ENCODE data around the gene DIAPH2.

The DIAPH2 gene

GRCh38 chrX:97119474-97120109 is 434.9 kb downstream of the DIAPH2 start:
- H3K27me3 ChIP-seq (replicated peaks): no peaks in the 10 kb centered on the region
- in situ Hi-C loops (cut with HindIII; ENCODE audit: low pct_ligation_motif_present, low sequenced_read_pairs): no loop called here

GRCh38 chrX:97123001-97123400 is 438.4 kb downstream of the DIAPH2 start:
- no peak for DNase-seq
- Histone ChIP-seq H3K27me3 (replicated peaks) (no peaks in the 10 kb centered on the region), H3K27ac (no peak overlapping the region), H3K36me3 (replicated peaks) (no peaks in the 10 kb centered on the region), H3K4me3 (ENCODE audit: low read depth, low read length) (no peak overlapping the region)
- no peak for TF ChIP-seq CTCF (IDR thresholded peaks at IDR 0.05; ENCODE audit: low read depth, low read length, missing control alignments)
- in situ Hi-C loops (cut with HindIII; ENCODE audit: low pct_ligation_motif_present, low sequenced_read_pairs): no loop called here

More at GRCh38 chrX:97119474-97120109, 434.9 kb downstream of the DIAPH2 start:
- Histone ChIP-seq H3K36me3 (replicated peaks) (no peaks in the 10 kb centered on the region), H3K4me3 (ENCODE audit: low read depth, low read length) (no peak overlapping the region), H3K27ac (no peak overlapping the region)
- no peak for TF ChIP-seq CTCF (IDR thresholded peaks at IDR 0.05; ENCODE audit: low read depth, low read length, missing control alignments)
- DNase-seq: no peak

- peak; percentile 0 for DNase-seq
- Histone ChIP-seq H3K36me3 (replicated peaks) (no peaks in the 10 kb centered on the region), H3K4me3 (ENCODE audit: low read depth, low read length) (no peak overlapping the region), H3K27ac (no peak overlapping the region), H3K27me3 (replicated peaks) (no peaks in the 10 kb centered on the region)
- TF ChIP-seq CTCF (IDR thresholded peaks at IDR 0.05; ENCODE audit: low read depth, low read length, missing control alignments): no peak
- in situ Hi-C loops (cut with HindIII; ENCODE audit: low pct_ligation_motif_present, low sequenced_read_pairs): no loop called here
Observed at GRCh38 chrX:97126020-97126419, 441.4 kb downstream of the DIAPH2 start.

- in situ Hi-C loops (cut with HindIII; ENCODE audit: low pct_ligation_motif_present, low sequenced_read_pairs): no loop called here
- TF ChIP-seq CTCF (IDR thresholded peaks at IDR 0.05; ENCODE audit: low read depth, low read length, missing control alignments): no peak
Observed at GRCh38 chrX:97132664-97133415, 448.2 kb downstream of the DIAPH2 start.

GRCh38 chrX:97145934-97146333 is 461.3 kb downstream of the DIAPH2 start:
- no peak for DNase-seq
- in situ Hi-C loops (cut with HindIII; ENCODE audit: low pct_ligation_motif_present, low sequenced_read_pairs): no loop called here
- no peaks in the 10 kb centered on the region for H3K27me3 ChIP-seq (replicated peaks)
- no peak overlapping the region for H3K4me3 ChIP-seq (ENCODE audit: low read depth, low read length)
- H3K27ac ChIP-seq: no peak overlapping the region
- no peaks in the 10 kb centered on the region for H3K36me3 ChIP-seq (replicated peaks)
- no peak for TF ChIP-seq CTCF (IDR thresholded peaks at IDR 0.05; ENCODE audit: low read depth, low read length, missing control alignments)

More at GRCh38 chrX:97132664-97133415, 448.2 kb downstream of the DIAPH2 start:
- Histone ChIP-seq H3K27ac (no peak overlapping the region), H3K4me3 (ENCODE audit: low read depth, low read length) (no peak overlapping the region), H3K27me3 (replicated peaks) (no peaks in the 10 kb centered on the region), H3K36me3 (replicated peaks) (no peaks in the 10 kb centered on the region)
- no peak for DNase-seq

All from brain microvascular endothelial cell (primary cell).